HepG2 (cell line): ENCODE data around the gene ERLIN1. TPM values are rescaled to one million over a fixed set of nuclear protein-coding genes. Genes with fewer than 3 reads are reported as not detected.

Experiments
- DPF2 ChIP-seq: sonication (generic); formaldehyde crosslinking; IDR thresholded peaks from 2 replicates; pipeline ENCODE4 v1.4.0; 2020; ENCODE audit warnings: mild to moderate bottlenecking, low read depth, missing genetic modification reagents, borderline replicate concordance
- ERF ChIP-seq: IDR thresholded peaks from 2 replicates; pipeline ENCODE4 v1.6.1; 2018; ENCODE audit warnings: missing biosample characterization, missing genetic modification reagents
- GABPB1 ChIP-seq: IDR thresholded peaks from 2 replicates; pipeline ENCODE4 v1.6.1; 2016; ENCODE audit warnings: mild to moderate bottlenecking, missing genetic modification reagents, moderate library complexity, missing compliant biosample characterization
- HNRNPK ChIP-seq: fragments of 200-400 bp; formaldehyde crosslinking; IDR thresholded peaks from 2 replicates; pipeline ENCODE4 v1.6.1; 2018; ENCODE audit warnings: low read length, low read depth, moderate library complexity, mild to moderate bottlenecking; ENCODE audit not compliant: poor library complexity, severe bottlenecking
- PITX1 ChIP-seq: sonication (generic); formaldehyde crosslinking; IDR thresholded peaks from 2 replicates; pipeline ENCODE4 v1.5.1; 2020; ENCODE audit warnings: mild to moderate bottlenecking, missing genetic modification reagents
- PTBP1 ChIP-seq: fragments of 200-400 bp; formaldehyde crosslinking; IDR thresholded peaks from 2 replicates; pipeline ENCODE4 v1.6.1; 2018; ENCODE audit warnings: low read length, low read depth; ENCODE audit not compliant: poor library complexity, severe bottlenecking
- SCMH1 ChIP-seq: sonication (generic); formaldehyde crosslinking; IDR thresholded peaks from 2 replicates; pipeline ENCODE4 v1.9.0; 2021; ENCODE audit warnings: missing genetic modification reagents, mild to moderate bottlenecking, borderline replicate concordance
- SIX4 ChIP-seq: sonication (generic); formaldehyde crosslinking; IDR thresholded peaks from 2 replicates; pipeline ENCODE4 v1.4.0; 2020; ENCODE audit warnings: missing genetic modification reagents
- SRSF1 ChIP-seq: fragments of 200-400 bp; formaldehyde crosslinking; optimal IDR thresholded peaks from 2 replicates; pipeline ENCODE3; 2017; ENCODE audit warnings: mild to moderate bottlenecking, low read depth, low read length, moderate library complexity
- ZBTB46 ChIP-seq: sonication (generic); formaldehyde crosslinking; IDR thresholded peaks from 2 replicates; pipeline ENCODE4 v1.4.0; 2020; ENCODE audit warnings: mild to moderate bottlenecking, missing genetic modification reagents, borderline replicate concordance
- ZNF24 ChIP-seq: fragments of 450-650 bp; IDR thresholded peaks from 2 replicates; pipeline ENCODE4 v1.6.1; 2017; ENCODE audit warnings: antibody characterized with exemption, mild to moderate bottlenecking
- ZNF431 ChIP-seq: sonication (generic); formaldehyde crosslinking; IDR thresholded peaks from 2 replicates; pipeline ENCODE4 v1.9.0; 2022; ENCODE audit warnings: missing genetic modification reagents, low read depth, mild to moderate bottlenecking, borderline replicate concordance
- ZNF530 ChIP-seq: sonication (generic); formaldehyde crosslinking; IDR thresholded peaks from 2 replicates; pipeline ENCODE4 v1.5.0; 2020; ENCODE audit warnings: low read depth, mild to moderate bottlenecking, missing genetic modification reagents
- ZNF660 ChIP-seq: sonication (generic); formaldehyde crosslinking; IDR thresholded peaks from 2 replicates; pipeline ENCODE4 v1.5.1; 2020; ENCODE audit warnings: mild to moderate bottlenecking, low read depth, missing genetic modification reagents, borderline replicate concordance
- ZNF780A ChIP-seq: sonication (generic); formaldehyde crosslinking; IDR thresholded peaks from 2 replicates; pipeline ENCODE4 v1.8.0; 2022; ENCODE audit warnings: mild to moderate bottlenecking, missing genetic modification reagents, moderate library complexity
- ZSCAN31 ChIP-seq: sonication (generic); formaldehyde crosslinking; IDR thresholded peaks from 2 replicates; pipeline ENCODE4 v1.5.0; 2020; ENCODE audit warnings: low read depth, mild to moderate bottlenecking, missing genetic modification reagents
- polyA plus RNA-seq, 8 experiments: library from polyadenylated mRNA; depleted of rRNA in 3 of 8; stranded (reverse) in 7 of 8; unstranded in 1 of 8; fragments of >200 nt; fragmentation: Illumina TruSeq in 4 of 8; extraction: Trizol in 4 of 8; gene quantifications; 2 replicates each; pipeline versions ENCODE4 v1.2.1 to v1.2.3, GENCODE V29; 2011 to 2016; ENCODE audit warnings: low read depth in 4 of 8, missing spikeins in 1 of 8, mixed read lengths in 1 of 8; ENCODE audit not compliant: insufficient read depth in 1 of 8
- total RNA-seq, 5 experiments: library from RNA; depleted of rRNA; stranded (reverse); fragments of >200 nt; fragmentation: Illumina TruSeq; extraction: Trizol; gene quantifications; 2 replicates each; pipeline ENCODE4 v1.2.3, GENCODE V29; 2016; ENCODE audit warnings: low read depth in 1 of 5
- TF ChIP-seq, protein P1 (sequence below): sonication (generic); formaldehyde crosslinking; IDR thresholded peaks from 2 replicates; pipeline ENCODE4 v1.9.0; 2022; ENCODE audit warnings: low read depth, missing genetic modification reagents
- TF ChIP-seq, protein P2 (sequence below): sonication (generic); formaldehyde crosslinking; IDR thresholded peaks from 2 replicates; pipeline ENCODE4 v1.5.0; 2020; ENCODE audit warnings: mild to moderate bottlenecking, missing genetic modification reagents
- TF ChIP-seq, protein P3 (sequence below): IDR thresholded peaks from 2 replicates; pipeline ENCODE4 v1.6.1; 2016
- TF ChIP-seq, protein P4 (sequence below): sonication (generic); formaldehyde crosslinking; IDR thresholded peaks from 2 replicates; pipeline ENCODE4 v1.5.0; 2020; ENCODE audit warnings: missing genetic modification reagents

Gene ERLIN1
- total and polyA plus RNA-seq, 2 of the 13 experiments (the other 11 are each of a cell fraction or from before 2014, with no cell fraction given) = 56.8 to 69.3 TPM

DNA sequence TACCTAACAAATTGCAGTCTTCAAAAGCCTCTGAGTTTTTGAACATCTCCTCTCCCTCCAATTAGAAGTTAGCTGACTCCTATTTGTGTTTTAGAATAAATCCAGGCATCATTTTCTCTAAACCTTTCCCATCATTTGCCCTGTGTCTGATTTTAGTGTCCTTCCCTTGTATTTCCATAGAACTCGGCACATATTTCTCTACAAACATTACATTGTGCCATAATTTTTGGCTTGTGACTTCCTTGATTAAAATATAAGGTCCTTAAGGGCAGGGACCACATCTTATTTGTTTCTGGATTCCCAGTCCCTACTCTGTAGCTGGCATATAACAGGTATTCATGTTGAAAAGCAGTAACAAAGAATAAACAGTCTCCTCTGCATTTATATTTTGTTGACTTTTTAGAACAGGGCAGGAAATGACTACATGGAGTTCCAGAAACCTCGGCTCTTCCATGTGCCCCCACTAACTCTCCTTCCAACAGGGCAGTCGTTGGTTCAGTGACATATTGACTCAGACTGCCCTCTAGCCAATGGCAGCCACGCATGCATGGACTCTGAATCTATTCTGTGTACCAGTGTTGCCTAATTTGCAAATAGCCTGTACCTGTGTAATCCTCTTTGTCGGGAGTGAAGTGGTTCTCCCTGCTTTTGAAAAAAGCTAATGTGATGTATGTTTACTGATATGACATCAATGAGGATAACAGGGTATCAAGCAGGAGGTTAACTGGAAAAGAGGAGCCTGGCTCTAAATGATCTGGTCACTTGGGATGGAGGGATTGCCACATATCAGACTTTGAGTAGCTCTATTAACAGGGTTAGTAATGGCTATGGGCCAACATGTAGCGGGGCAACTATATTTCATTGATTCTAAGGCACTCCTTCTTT, 84.4 kb downstream of the ERLIN1 start (continued):
- TF ChIP-seq SCMH1 (CRISPR knock-in tag) = no peak
- TF ChIP-seq ZNF431 (CRISPR knock-in tag) = peak; percentile 90; the same call in 1 of the 2 replicates
- TF ChIP-seq PTBP1 = no peak
- TF ChIP-seq ZNF780A (CRISPR knock-in tag) = peak; percentile 56; the same call in 1 of the 2 replicates
- TF ChIP-seq HNRNPK = no peak
- TF ChIP-seq ZSCAN31 (CRISPR knock-in tag) = peak; percentile 79
- TF ChIP-seq ERF (CRISPR knock-in tag) = peak; percentile 95
- peak; percentile 98 for TF ChIP-seq DPF2
- TF ChIP-seq ZNF530 (CRISPR knock-in tag) = no peak
- peak; percentile 18; the same call in 1 of the 2 replicates for TF ChIP-seq ZBTB46 (CRISPR knock-in tag)
- peak; percentile 98 for TF ChIP-seq PITX1 (CRISPR knock-in tag)
- TF ChIP-seq, protein P1, sequence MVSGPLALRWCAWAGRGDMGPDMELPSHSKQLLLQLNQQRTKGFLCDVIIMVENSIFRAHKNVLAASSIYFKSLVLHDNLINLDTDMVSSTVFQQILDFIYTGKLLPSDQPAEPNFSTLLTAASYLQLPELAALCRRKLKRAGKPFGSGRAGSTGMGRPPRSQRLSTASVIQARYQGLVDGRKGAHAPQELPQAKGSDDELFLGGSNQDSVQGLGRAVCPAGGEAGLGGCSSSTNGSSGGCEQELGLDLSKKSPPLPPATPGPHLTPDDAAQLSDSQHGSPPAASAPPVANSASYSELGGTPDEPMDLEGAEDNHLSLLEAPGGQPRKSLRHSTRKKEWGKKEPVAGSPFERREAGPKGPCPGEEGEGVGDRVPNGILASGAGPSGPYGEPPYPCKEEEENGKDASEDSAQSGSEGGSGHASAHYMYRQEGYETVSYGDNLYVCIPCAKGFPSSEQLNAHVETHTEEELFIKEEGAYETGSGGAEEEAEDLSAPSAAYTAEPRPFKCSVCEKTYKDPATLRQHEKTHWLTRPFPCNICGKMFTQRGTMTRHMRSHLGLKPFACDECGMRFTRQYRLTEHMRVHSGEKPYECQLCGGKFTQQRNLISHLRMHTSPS (CRISPR knock-in tag) = peak; percentile 68; the same call in 1 of the 2 replicates
- peak; percentile 59; the same call in 1 of the 2 replicates for TF ChIP-seq GABPB1 (CRISPR knock-in tag)
- no peak for TF ChIP-seq ZNF24
- peak; percentile 71; the same call in 1 of the 2 replicates for TF ChIP-seq SIX4 (CRISPR knock-in tag)
- TF ChIP-seq, protein P2, sequence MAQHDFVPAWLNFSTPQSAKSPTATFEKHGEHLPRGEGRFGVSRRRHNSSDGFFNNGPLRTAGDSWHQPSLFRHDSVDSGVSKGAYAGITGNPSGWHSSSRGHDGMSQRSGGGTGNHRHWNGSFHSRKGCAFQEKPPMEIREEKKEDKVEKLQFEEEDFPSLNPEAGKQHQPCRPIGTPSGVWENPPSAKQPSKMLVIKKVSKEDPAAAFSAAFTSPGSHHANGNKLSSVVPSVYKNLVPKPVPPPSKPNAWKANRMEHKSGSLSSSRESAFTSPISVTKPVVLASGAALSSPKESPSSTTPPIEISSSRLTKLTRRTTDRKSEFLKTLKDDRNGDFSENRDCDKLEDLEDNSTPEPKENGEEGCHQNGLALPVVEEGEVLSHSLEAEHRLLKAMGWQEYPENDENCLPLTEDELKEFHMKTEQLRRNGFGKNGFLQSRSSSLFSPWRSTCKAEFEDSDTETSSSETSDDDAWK = no peak
- TF ChIP-seq ZNF660 (CRISPR knock-in tag) = no peak
- no peak for TF ChIP-seq SRSF1
- TF ChIP-seq, protein P3, sequence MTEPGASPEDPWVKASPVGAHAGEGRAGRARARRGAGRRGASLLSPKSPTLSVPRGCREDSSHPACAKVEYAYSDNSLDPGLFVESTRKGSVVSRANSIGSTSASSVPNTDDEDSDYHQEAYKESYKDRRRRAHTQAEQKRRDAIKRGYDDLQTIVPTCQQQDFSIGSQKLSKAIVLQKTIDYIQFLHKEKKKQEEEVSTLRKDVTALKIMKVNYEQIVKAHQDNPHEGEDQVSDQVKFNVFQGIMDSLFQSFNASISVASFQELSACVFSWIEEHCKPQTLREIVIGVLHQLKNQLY (CRISPR knock-in tag) = peak; percentile 91
- TF ChIP-seq, protein P4, sequence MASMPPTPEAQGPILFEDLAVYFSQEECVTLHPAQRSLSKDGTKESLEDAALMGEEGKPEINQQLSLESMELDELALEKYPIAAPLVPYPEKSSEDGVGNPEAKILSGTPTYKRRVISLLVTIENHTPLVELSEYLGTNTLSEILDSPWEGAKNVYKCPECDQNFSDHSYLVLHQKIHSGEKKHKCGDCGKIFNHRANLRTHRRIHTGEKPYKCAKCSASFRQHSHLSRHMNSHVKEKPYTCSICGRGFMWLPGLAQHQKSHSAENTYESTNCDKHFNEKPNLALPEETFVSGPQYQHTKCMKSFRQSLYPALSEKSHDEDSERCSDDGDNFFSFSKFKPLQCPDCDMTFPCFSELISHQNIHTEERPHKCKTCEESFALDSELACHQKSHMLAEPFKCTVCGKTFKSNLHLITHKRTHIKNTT (CRISPR knock-in tag) = no peak
